Suppressor macrophage (primary cell): ENCODE results near the gene ANKRD60.

Experiments used
- DNase-seq, 4 experiments: peaks; one replicate each; pipeline ENCODE4 v3.0.0-alpha.2; 2020 to 2022
- total RNA-seq, 17 experiments: gene quantifications; one replicate each; lab custom pipeline; 2026; ENCODE audit warnings: mixed read lengths in 6 of 17, inconsistent platforms in 3 of 17; lab: John Stamatoyannopoulos, UW

Gene ANKRD60, protein sequence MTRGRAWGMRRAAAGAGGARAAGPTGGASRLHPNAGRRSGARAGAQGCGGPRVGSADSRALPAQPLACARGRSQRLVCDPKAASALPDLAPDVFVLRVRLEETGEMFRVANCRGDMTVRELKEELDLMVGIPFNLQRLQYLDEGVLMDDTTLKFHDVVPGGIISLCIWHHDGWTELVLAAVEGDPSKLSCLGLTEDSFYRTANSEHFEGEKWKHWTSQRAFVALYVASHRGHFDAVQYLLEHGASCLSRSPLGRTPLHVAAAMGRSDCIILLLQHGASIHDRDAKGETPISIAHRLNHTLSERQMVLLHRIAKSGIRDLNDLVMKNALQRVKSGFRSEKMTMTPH
- total RNA-seq = 0 to 2.2 (median 0) reads per million in 17 experiments

- DNase-seq = peak; percentile 13 to 74 (median 60)
These were observed at the start of gene ANKRD60 for GRCh38 chr20:58228484-58229197. Gene ANKRD60, minus strand, starts transcription at chr20:58228653. Its CDS starts 0 bp downstream, at chr20:58228653.

DNA sequence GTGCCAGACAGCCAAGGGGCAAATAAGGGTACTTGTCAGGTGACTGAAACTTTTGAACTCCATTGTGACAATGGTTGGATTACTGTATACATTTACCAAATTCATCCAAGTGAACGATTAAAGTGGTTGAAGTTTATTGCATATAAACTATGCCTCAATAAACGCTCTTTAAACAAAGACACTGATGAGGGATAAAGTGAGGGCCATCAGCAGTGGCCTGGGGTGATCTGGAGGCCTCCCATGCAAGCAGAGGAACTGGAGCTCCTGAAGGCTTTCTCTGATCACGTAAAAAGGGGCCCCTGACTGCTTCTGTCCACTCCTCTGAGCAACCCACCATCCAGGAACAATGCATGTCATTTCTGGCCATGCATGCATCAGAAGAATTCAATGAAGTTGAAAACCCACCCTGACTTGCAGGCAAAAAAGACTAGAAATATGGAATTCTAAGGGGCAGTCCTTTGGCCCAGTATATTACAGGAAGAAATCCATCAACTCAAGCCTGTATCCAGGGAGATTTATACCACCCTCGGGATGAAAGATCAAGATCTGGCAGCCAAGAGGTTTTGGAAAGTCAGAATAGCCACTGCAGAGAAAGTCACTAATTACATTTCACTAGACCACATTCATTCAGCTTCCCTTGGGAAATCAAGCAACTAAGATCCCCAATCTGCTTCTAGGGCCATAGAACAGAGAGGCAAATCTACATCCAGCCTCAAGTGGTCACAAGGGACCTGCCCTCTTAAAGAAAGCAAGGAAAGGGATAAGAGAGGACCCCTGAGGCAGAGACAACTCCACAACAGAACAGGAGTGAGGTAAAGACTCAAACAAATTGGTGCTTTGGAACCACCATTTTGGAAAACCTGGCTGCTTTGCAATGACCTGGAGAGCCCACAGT is 49.4 kb upstream of the ANKRD60 start:
- DNase-seq = no peak

DNA sequence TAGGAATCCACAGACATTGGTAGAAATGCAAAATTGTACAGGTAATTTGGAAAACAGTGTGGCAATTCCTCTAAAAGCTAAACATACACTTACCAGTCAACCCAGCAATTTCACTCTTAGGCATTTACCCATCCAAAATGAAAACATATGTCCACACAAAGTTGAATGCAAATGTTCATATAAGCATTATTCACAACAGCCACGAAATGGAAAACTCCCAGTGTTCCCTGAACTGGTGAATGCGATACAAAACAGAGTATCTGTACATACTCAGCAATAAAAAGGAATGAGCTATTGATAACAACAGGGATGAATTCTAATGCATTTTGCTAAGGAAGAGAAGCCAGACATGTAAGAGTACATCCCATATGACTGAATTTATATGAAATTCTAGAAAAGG is 48.7 kb upstream of the ANKRD60 start:
- DNase-seq = no peak

GRCh38 chr20:58274384-58274783 is 45.9 kb upstream of the ANKRD60 start:
- no peak for DNase-seq

GRCh38 chr20:58271606-58272351 is 43.3 kb upstream of the ANKRD60 start:
- no peak for DNase-seq

DNA sequence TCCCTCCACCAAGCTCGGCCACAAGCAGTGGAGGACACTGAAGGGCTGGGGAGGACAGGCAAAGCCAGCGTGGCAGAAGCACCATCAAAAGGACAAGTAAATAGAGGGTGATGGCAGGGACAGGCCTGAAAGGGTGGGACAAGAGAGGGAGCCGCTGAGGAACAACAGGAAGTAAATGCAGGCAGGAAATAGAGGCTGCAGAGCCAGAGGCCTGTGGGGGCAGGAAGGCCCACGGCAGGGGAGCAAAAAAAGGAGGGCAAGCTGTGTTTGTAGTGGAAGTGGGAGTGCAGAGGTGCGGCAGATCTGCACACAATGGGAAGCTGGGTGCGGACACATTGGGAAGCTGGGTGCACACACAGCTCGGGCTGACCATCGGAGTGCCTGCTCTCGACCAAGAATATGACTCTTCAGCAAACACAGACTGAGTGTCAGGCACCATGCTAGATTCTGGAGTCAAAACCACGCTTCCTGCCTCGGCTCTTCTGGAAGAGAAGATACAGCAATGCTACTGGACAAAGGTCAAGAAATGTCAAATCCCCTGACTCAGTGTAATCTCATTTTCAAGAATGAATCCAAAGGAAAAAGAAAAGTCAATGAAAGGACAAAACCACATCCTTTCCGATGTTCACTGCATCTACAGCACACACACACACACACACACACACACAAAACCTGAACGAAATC is 40.6 kb upstream of the ANKRD60 start:
- DNase-seq = no peak

- DNase-seq = no peak
These were observed 40.0 kb upstream of the ANKRD60 start for GRCh38 chr20:58268421-58268821.

- no peak for DNase-seq
These were observed 39.1 kb upstream of the ANKRD60 start for GRCh38 chr20:58267389-58268215.

DNA sequence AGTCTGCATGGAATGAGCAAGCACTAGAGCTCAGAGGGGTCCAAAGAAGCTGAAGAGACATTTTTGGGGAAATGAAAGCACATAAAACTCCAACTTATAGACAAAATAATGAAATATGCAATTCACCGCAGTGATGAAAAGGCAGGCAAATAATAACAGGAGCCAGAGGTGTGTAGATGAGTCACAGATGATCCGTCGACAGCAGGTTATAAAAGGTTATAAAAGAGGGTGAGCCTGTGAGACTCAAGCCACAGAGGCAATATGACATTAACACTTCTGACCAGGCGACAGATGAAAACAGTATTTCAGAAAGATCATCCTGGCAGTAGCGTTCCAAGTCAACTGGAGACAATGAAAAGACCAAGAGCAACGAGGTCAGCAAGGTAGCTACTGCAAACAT is 35.8 kb upstream of the ANKRD60 start:
- DNase-seq = no peak

- DNase-seq = no peak
These were observed 33.2 kb upstream of the ANKRD60 start for GRCh38 chr20:58261660-58262059.

DNA sequence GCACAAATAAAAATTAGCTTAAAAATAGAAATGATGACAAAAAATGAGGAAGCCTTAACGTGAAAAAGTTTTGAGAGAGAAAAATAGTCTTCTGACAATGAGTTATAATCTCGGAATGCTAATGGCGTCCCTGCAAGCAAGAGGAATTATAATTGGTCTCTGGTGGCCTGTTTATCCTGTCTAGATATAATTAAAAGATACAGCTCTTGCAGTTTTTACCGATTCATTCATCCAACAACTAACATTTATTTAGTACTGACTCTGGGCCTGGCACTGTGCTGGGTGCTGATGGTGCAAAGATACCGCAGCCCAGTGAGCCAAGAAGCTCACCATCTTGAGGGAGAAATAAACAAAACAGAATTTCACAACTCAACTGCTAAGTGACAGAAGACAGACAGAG is 31.6 kb upstream of the ANKRD60 start:
- no peak for DNase-seq

DNA sequence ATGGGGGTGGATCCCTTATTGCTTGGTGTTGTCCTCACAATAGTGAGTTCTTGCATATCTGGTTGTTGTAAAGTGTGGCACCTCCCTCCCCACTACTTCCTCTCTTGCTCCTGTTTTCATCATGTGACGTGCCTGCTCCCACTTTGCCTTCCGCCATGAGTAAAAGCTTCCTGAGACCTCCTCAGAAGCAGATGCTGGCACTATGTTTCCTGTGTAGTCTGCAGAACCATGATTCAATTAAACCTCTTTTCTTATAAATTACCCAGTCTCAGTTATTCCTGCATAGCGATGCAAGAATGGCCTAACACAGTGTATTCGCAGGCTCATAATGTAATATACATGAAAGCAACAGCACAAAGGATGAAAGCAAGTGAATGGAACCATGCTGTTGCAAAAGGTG is 28.4 kb upstream of the ANKRD60 start:
- peak; percentile 59 to 78 (median 74) for DNase-seq

GRCh38 chr20:58256307-58256706 is 27.9 kb upstream of the ANKRD60 start:
- no peak for DNase-seq

DNA sequence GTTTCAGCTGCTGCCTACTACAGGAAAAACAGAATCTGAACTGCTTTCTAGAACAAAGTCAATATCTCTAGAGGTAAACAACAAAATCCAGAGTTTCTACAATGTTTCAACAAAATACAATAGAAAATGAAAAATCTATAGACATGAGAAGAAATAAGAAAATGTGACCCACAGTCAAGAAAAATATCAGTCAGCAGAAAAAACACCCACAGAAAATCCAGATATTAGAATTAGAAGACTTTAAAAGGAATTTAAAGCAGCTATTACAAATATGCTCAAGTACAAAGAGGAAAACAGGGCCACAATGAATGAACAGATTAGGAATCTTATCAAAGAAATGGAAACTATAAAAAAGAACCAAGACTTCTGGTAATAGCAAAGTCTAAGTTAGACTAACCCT is 26.4 kb upstream of the ANKRD60 start:
- no peak for DNase-seq

DNA sequence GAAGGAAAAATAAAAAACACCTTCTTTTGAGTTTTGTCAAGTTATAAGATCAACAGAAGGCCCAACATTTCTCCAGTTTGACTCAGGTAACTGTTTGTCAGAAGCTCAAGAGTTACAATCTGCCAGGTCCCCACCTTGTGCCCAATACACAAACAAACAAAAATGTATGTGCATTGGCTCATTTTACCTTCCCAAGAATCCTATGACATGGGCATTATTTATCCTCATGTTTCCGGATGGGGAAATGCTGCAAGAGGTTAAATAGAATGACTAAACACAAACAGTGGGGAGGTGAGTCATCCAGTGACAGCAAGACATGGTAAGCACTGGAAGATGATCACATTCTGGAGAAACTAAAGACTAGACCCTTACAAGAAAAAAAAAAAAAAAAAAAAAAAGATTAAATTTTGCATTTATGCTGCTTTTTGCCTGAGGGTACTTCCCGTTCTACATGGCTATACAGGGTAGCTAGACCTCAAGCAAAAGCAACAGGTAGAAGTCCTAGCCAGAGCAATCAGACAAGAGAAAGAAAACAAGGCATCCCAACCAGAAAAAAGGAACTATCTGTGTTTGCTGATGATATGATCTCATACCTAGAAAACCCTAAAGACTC is 23.6 kb upstream of the ANKRD60 start:
- peak; percentile 60 to 89 (median 78) for DNase-seq

DNA sequence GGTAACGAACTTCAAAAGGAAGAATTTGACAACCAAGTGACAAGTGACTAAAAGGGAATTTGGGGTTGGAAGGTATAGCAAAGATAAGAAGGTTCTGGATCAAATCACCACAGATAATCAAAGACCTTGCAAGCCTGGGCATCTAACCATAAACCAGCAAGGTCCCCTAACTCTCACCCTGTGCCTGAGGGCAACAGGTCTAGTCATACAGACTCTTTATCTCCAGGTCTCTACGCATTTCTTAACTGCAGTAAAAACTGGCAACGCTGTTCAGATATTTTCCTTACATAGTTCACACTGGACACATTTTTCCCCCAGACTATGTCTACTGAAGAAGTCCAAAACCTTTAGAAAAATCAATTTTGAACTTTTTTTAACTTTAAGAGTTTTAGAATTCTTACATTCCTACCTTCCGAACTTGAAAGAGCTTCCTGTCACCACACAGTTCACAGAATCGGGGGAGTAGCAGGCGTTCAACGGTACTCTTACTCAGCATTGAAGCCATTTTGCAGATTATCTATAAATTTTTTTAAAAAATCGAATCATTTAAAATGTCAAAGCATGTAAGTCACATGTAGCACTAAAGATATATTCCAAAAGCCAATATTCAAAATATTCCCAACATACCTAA is 23.0 kb upstream of the ANKRD60 start:
- DNase-seq = no peak

DNA sequence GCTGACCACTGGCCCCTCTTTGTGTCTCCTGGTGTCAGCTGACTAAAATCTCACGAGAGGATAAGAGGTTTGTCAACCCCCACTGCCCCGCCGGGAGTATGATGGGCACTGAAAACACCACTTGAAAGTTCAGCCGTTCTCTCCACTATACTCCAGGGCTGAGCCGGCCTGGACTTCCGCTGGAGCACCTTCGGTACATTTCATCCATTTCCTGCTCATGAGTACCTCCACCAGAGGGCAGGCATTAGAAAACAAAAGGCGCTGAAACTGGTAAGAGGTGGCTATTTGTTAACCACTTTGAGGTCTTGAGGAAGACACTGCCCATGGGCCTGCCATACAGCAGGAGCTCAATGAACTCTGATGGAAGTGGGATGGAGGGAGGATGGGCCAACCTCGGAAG is 17.9 kb upstream of the ANKRD60 start:
- peak in 1 of 4 experiments; percentile 5 for DNase-seq

- no peak for DNase-seq
These were observed 17.5 kb upstream of the ANKRD60 start for GRCh38 chr20:58245931-58246330.

DNA sequence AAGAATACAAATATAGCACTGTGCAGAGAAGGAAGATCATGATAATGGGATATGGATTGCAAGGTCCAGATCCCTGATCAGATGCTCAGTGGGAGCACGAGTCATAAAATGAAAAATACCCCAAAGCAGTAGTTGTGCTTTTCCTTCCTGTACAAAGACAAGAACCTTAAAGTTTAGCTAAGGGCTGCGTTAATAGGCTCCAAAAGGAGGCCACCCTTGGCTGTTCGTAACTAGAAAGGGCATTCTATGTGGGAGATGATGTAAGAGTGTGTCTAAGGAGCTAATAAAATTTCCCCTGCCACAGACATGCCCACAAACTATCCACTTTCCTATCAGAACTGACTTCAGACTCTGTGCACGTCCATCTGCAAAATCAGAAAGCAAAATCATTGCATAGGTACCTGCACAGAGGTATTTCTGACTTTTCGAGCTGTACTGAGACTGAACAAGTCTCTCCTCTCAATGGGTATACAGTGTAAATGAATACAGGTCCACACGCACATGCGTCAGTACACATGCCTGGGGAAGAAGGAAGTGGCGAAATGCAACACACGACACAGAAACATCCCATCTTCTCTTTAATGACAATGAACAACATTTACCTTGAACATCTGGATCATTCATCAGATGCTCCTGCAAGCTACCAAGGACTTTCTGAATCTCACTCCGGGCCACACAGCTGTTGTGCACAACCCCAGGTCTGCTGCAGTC is 16.9 kb upstream of the ANKRD60 start:
- DNase-seq = no peak
